Activated naive CD4-positive, alpha-beta T cell treated with anti-CD3 and anti-CD28 coated beads, Interleukin-2, amount 50 U/mL, for 72 hours (primary cell): Measurements from ENCODE around the gene CYS1. TPM values are rescaled to one million over a fixed set of nuclear protein-coding genes. Genes with fewer than 3 reads are reported as not detected.
"Not testable (repeated sequence)": the region's sequence is repeated elsewhere in the genome, so short reads cannot be mapped to it uniquely, and the experiment has no call there.

Experiments used
- ATAC-seq, 2 donors: fragments of 150-1000 bp; cut with Tn5 transposase; 2 replicates each; pipeline ENCODE4 v1.10.0; 2021; ENCODE audit warnings: mild to moderate bottlenecking in 2 of 2, moderate library complexity in 2 of 2
- DNase-seq, 2 donors: peaks; one replicate each; pipeline ENCODE4 v3.0.0; 2021 to 2022; ENCODE audit warnings: low spot score in 2 of 2
- H3K27ac Mint-ChIP-seq, 2 donors: one replicate each; pipeline ENCODE4 v1.8.0; 2022; ENCODE audit warnings: mild to moderate bottlenecking in 2 of 2, mixed read lengths in 2 of 2
- H3K36me3 Mint-ChIP-seq, 2 donors: one replicate each; pipeline ENCODE4 v1.8.0; 2022; ENCODE audit warnings: mixed read lengths in 2 of 2
- H3K9me3 Mint-ChIP-seq, 2 donors: one replicate each; pipeline ENCODE4 v1.8.0; 2022; ENCODE audit warnings: mixed read lengths in 2 of 2
- total RNA-seq, 2 donors: library from RNA; stranded (reverse); gene quantifications; one replicate each; pipeline ENCODE4 v1.2.3, GENCODE V29; 2022

CYS1 gene
- total RNA-seq, 2 donors from 2014 or later, result not detected

- Mint-ChIP-seq H3K36me3 (no peaks in the 10 kb centered on the region), H3K27ac (no peak overlapping the region), H3K9me3 (no peaks in the 10 kb centered on the region)
- DNase-seq, result no peak
- no peak for ATAC-seq
These were observed 61.0 kb downstream of the CYS1 start for GRCh38 chr2:10019174-10019573.

- Mint-ChIP-seq H3K27ac (no peak overlapping the region), H3K9me3 (no peaks in the 10 kb centered on the region)
- ATAC-seq, result no peak
These were observed 62.8 kb downstream of the CYS1 start for GRCh38 chr2:10017313-10017941.

DNA sequence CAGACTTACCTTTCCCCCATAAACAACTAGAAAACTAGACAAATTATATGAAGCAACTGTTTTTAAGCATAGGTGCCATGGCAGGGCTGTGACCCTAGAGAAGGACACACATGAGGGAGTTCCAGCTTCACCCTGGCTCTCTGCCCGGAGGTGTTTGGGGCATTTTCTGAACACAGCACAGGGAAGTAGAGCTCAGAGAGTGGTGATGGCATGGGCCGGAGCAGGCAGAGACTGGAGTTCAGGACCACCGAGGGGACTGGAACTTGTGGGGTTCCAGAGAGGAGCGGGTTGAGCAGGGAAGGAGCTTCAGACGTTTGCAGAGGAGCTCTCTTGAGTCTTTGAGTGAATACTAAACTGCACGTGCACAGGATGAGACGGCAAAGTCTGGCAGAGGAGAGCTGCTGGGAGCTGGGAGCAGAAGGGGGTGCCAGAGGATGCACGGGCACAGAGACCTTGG lies 63.4 kb downstream of the CYS1 start:
- no peaks in the 10 kb centered on the region for H3K9me3 Mint-ChIP-seq
- no peaks in the 10 kb centered on the region for H3K36me3 Mint-ChIP-seq
- H3K27ac Mint-ChIP-seq, result no peak overlapping the region
- DNase-seq (no peak), ATAC-seq (no peak)

More at GRCh38 chr2:10017313-10017941, 62.8 kb downstream of the CYS1 start:
- DNase-seq, result no peak
- H3K36me3 Mint-ChIP-seq, result no peaks in the 10 kb centered on the region

- no peaks in the 10 kb centered on the region for H3K36me3 Mint-ChIP-seq
- DNase-seq, result no peak
- peak in 1 of 2 donors; percentile 22 for ATAC-seq
- H3K27ac Mint-ChIP-seq, result no peak overlapping the region
- H3K9me3 Mint-ChIP-seq, result no peaks in the 10 kb centered on the region
These were observed 64.0 kb downstream of the CYS1 start for GRCh38 chr2:10016001-10016801.

DNA sequence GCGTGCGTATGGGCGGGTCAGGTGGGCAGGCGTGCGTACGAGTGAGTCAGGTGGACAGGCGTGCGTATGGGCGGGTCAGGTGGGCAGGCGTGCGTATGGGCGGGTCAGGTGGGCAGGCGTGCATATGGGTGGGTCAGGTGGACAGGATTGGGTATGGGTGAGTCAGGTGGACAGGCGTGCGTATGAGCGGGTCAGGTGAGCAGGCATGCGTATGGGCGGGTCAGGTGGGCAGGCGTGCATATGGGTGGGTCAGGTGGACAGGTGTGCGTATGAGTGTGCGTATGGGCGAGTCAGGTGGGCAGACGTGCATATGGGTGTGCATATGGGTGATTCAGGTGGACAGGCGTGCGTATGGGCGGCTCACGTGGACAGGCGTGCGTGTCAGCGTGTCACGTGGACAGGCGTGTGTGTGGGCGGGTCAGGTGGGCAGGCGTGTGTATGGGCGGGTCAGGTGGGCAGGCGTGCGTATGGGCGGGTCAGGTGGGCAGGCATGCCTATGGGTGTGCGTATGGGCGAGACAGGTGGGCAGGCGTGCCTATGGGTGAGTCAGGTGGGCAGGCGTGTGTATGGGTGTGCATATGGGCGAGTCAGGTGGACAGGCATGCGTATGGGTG lies 64.7 kb downstream of the CYS1 start:
- DNase-seq, H3K27ac Mint-ChIP-seq, H3K36me3 Mint-ChIP-seq, ATAC-seq, H3K9me3 Mint-ChIP-seq: not testable (repeated sequence)

- no peaks in the 10 kb centered on the region for H3K36me3 Mint-ChIP-seq
- ATAC-seq (no peak), DNase-seq (no peak)
- no peaks in the 10 kb centered on the region for H3K9me3 Mint-ChIP-seq
- no peak overlapping the region for H3K27ac Mint-ChIP-seq
These were observed 65.6 kb downstream of the CYS1 start for GRCh38 chr2:10014418-10015190.

GRCh38 chr2:10013651-10014417 lies 66.4 kb downstream of the CYS1 start:
- not testable (repeated sequence) for H3K27ac Mint-ChIP-seq, DNase-seq, ATAC-seq, H3K36me3 Mint-ChIP-seq, H3K9me3 Mint-ChIP-seq

GRCh38 chr2:10012963-10013461 lies 67.2 kb downstream of the CYS1 start:
- no peak overlapping the region for H3K27ac Mint-ChIP-seq
- no peak for DNase-seq
- no peaks in the 10 kb centered on the region for H3K36me3 Mint-ChIP-seq
- no peaks in the 10 kb centered on the region for H3K9me3 Mint-ChIP-seq
- peak in 1 of 2 donors; percentile 20 for ATAC-seq

GRCh38 chr2:10012366-10012962 lies 67.7 kb downstream of the CYS1 start:
- ATAC-seq, DNase-seq, H3K36me3 Mint-ChIP-seq, H3K9me3 Mint-ChIP-seq, H3K27ac Mint-ChIP-seq: not testable (repeated sequence)

DNA sequence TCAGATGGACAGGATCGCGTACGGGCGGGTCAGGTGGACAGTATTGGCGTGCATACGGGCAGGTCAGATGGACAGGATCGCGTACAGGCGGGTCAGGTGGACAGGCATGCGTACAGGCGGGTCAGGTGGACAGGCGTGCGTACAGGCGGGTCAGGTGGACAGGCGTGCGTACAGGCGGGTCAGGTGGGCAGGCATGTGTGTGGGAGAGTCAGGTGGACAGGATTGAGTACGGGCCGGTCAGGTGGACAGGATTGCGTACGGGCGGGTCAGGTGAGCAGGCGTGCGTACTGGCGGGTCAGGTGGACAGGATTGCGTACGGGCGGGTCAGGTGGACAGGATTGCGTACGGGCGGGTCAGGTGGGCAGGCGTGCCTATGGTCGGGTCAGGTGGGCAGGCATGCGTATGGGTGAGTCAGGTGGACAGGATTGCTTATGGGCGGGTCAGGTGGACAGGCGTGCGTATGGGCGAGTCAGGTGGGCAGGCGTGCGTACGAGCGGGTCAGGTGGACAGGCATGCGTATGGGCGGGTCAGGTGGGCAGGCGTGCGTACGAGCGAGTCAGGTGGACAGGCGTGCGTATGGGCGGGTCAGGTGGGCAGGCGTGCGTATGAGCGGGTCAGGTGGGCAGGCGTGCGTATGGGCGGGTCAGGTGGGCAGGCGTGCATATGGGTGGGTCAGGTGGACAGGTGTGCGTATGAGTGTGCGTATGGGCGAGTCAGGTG lies 68.4 kb downstream of the CYS1 start:
- not testable (repeated sequence) for H3K27ac Mint-ChIP-seq, H3K36me3 Mint-ChIP-seq, H3K9me3 Mint-ChIP-seq, ATAC-seq, DNase-seq

- not testable (repeated sequence) for H3K36me3 Mint-ChIP-seq, ATAC-seq, H3K27ac Mint-ChIP-seq, H3K9me3 Mint-ChIP-seq, DNase-seq
These were observed 69.2 kb downstream of the CYS1 start for GRCh38 chr2:10010861-10011605.

GRCh38 chr2:10009811-10010781 lies 70.1 kb downstream of the CYS1 start:
- ATAC-seq (no peak), DNase-seq (no peak)
- Mint-ChIP-seq H3K36me3 (no peaks in the 10 kb centered on the region), H3K9me3 (no peaks in the 10 kb centered on the region), H3K27ac (no peak overlapping the region)

DNA sequence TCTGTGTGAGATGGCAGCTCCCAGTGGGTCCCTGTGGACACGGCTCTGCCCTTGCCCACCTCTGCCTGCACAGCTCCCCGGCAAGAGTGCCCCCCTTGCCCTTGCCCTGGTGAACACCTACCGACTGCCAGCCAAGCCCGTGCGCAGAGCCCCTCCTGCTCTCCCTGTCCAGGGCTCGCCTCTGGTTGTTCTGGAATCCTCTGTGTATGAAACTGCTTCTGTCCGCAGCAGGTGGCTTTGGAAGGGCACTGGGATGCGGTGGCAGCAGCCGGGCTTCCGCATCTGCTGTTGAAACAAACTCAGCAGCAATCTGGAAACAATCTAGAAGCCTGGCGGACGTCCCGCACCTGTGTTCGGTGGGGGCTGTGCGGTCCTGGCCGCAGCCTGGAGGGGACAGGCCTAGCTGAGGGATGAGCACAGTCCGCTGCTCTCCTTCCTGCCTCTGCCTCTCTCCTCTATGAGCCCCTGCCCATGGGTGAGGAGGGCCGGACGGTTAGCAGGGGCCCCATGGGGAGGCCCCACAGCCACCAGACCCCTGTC lies 70.9 kb downstream of the CYS1 start:
- ATAC-seq (no peak), DNase-seq (no peak)
- Mint-ChIP-seq H3K27ac (no peak overlapping the region), H3K9me3 (no peaks in the 10 kb centered on the region), H3K36me3 (no peaks in the 10 kb centered on the region)
